Retinal pigment epithelial cell (primary cell): ENCODE results near the gene GID8.

Experiments used
- DNase-seq: peaks from one replicate; pipeline ENCODE4 v3.0.0-alpha.2; 2010; ENCODE audit warnings: low read depth
- H3K4me3 ChIP-seq: 2 replicates; pipeline ENCODE4 v1.5.1; 2011; ENCODE audit warnings: mild to moderate bottlenecking, low read length, control low read depth, moderate library complexity
- TF ChIP-seq, protein P1 (sequence below): conservative IDR thresholded peaks from 2 replicates; pipeline ENCODE4 v1.5.1; 2011; ENCODE audit warnings: low read depth, low read length, control low read depth, inconsistent platforms

Gene GID8

DNA sequence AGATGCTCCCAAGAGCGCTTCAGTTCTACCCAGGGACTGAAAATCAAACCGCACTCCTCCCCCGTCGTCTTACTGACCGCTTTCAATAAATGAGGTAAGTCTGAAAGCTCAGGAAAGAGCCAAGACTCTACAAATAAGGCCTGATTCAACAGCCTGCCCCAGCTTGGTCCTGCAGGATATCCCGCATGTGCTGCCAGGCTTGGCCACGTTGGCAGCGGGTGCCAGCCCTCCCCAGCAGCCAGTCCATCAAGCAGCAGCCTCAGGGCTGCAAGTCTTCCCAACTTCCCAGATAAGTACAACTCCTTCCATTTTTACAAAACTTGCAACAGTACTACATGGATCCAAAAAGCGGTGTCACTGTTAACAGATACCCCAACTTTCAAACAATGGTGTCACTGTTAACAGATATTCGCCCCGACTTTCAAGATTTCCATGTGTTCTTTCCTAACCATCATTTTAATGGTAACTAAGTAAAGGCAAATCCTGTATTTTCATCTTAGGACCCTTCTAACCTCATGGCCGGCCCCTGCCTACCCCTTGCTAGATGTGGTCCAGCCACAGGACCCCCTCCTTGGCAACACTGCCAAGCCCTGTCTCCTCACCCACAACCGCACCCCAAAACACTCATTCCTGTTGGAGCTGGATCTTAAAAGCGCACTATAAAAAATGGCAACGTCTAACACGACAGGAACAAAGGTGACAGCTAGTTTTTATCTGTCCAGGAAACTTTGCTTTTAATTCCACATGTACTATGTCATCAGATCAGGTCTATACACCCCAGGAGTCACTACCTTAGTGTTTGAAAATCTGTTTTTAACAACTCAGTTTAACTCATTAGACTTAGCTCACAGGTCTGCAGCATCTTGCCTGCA lies 39.6 kb upstream of the GID8 start:
- DNase-seq: no peak
- H3K4me3 ChIP-seq: no peak overlapping the region
- TF ChIP-seq, protein P1, sequence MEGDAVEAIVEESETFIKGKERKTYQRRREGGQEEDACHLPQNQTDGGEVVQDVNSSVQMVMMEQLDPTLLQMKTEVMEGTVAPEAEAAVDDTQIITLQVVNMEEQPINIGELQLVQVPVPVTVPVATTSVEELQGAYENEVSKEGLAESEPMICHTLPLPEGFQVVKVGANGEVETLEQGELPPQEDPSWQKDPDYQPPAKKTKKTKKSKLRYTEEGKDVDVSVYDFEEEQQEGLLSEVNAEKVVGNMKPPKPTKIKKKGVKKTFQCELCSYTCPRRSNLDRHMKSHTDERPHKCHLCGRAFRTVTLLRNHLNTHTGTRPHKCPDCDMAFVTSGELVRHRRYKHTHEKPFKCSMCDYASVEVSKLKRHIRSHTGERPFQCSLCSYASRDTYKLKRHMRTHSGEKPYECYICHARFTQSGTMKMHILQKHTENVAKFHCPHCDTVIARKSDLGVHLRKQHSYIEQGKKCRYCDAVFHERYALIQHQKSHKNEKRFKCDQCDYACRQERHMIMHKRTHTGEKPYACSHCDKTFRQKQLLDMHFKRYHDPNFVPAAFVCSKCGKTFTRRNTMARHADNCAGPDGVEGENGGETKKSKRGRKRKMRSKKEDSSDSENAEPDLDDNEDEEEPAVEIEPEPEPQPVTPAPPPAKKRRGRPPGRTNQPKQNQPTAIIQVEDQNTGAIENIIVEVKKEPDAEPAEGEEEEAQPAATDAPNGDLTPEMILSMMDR: no peak

DNA sequence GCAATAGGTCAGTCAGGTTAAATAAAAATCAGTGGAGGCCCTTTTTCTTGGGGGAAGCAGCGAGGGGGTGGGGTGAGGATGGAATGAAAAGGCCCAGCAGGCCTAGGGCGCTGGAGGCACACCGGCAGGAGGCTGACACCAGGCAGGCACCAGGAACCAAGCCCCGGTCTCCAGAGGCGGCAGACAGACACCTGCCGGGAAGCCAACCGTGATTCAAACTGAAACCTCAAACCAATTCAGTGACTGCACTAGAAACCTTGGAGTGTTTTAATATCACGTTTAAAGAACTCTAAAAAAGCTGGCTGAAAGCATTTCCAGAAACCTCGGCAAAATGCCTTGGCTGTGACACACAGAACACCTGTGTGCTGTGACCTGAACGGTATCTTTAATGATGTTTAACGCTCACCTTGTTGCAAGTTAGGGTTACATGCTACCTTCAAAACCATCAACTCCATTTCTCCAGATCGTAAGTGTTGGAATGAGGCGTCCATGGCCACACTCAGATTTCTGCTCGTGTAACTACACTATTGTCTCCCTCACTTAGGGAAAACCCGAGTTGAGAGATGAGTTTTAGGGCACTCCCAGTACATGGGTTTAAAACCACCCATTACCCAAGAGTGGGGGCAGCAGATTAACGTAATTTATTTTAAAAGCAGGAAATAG lies 38.8 kb upstream of the GID8 start:
- no peak for DNase-seq
- no peak overlapping the region for H3K4me3 ChIP-seq
- TF ChIP-seq, protein P1: no peak

DNA sequence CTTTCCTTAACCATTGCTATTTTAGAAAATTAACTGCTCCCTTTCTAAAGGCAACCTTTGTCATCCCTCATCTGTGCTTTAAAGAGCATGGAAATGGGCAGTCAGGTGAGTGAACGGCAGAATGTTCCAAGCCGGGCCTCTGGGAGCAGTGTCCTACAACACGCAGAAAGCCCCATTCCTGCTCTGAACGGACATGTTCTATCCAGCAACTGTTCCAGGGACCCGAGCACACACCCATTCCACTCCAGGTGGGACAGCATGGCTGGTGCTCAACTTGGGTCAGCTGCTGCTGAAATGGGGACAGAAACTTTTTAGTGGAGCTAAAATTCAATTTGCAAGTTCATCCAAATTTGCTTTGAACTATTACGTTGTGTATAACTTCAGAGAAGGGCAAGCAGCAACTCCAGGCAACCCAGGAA lies 38.3 kb upstream of the GID8 start:
- DNase-seq: no peak
- no peak overlapping the region for H3K4me3 ChIP-seq
- TF ChIP-seq, protein P1: peak; percentile 45

DNA sequence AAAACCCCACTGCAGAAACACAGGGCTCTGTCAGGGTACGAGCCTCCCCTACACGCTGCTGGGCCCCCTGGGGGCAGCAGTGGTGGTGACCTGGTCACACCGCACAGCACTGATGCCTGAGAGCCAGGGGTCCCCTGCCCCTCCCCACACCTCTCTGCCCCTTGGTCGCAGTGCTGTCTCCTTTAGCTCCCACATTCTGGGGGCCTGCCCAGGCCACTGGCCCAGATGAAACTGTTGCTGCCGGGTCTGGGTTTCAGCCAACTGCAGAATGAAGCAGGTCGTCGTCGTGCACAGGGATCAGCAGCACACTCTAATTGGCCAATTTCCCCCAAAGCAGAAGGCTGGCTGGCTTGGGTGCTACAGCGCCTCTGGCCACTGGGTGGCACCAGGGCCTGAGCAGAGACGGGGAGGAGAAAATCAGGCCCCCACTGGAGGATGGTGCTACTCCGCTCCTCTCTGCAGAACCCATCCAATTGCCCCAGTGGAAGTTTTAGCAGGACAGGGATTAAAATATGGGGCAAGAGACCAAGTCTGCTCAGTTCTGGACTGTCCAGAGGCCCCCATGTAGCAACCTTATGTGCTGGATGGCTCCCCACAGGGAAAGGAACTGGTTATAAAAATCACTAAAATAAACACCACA lies 37.8 kb upstream of the GID8 start:
- no peak for DNase-seq
- no peak overlapping the region for H3K4me3 ChIP-seq
- TF ChIP-seq, protein P1: peak; percentile 90

DNA sequence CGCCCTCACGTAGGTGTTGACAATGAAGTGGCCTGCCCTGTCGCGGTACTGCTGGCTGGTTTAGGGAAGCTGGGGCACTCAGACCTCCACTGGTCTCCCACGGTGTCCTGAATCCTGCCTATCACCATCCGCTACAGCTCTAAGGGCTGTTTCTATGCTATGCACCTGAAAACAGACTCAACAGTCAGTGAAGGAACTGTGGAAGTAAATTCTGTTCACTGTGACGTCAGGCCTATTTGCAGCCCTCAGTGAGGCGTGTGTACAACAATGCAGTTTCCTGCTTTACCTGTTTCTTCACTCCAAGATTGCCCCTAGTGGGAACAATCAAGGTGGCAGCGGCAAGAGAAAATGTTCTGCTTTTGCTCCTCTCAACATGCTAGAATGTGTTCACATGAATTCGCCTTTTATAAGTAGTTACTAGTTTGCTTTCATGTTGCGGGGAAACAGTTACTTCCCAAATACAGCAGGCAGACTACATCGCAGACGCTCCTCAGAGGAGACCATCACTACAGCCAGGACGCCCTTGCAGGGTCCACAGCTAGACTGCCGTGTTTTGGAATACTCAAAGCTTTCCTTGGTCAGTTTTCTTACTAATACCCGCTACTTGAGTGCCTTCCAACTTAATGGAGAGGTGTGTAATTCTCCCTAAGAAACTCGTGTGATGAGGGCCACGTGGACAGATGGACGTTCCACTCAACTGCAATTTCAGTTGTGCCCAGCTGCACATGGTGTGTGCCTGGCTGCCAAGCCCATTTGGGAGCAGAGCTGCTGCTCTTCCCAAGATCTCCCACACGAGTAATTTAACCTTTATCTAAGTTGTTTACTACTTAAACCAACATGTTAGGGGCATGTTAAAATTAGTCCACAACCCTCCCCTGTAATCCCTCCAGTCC lies 37.0 kb upstream of the GID8 start:
- TF ChIP-seq, protein P1: peak; percentile 39
- no peak for DNase-seq
- H3K4me3 ChIP-seq: no peak overlapping the region

DNA sequence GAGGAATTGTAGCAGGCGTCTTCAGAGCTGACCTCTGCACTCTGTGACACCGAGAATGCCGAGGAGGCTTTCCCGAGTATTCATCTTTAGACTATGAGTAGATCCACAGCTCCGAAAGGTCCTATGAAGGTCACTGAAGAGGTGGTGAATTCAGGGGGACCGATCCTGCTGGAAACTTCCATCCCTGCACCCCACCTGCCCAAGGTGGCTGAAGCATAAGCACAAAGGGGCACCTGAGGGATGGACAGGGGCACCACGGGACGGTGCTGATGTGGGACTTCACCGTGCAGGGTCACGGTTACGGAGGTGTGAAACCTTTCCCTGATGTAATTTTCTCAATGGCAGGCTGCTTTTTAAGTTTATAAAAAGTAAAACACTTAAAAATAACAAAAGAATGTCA lies 36.1 kb upstream of the GID8 start:
- no peak for DNase-seq
- H3K4me3 ChIP-seq: no peak overlapping the region
- TF ChIP-seq, protein P1: no peak
